Right lobe of liver (tissue), 4 donors: ENCODE results near the gene HPSE.

Experiments used
- POLR2A ChIP-seq: fragments of 450-650 bp; IDR thresholded peaks from one replicate; pipeline ENCODE4 v1.6.1; 2017; ENCODE audit warnings: antibody characterized with exemption, mild to moderate bottlenecking
- TF ChIP-seq, protein P1 (sequence below), 4 donors: fragments of 200-600 bp in 3 of 4; fragments of 450-650 bp in 1 of 4; IDR thresholded peaks; one replicate each; pipeline versions ENCODE4 v1.5.1 to v1.8.0; 2016 to 2022; ENCODE audit warnings: antibody characterized with exemption in 4 of 4, mild to moderate bottlenecking in 2 of 4
- donor health status: DM: no; HTN: no; CAD: no.
- donor health status: DM: no; HTN: no; CAD: no.
- donor health status: DM: no; HTN: yes; CAD: no.

DNA sequence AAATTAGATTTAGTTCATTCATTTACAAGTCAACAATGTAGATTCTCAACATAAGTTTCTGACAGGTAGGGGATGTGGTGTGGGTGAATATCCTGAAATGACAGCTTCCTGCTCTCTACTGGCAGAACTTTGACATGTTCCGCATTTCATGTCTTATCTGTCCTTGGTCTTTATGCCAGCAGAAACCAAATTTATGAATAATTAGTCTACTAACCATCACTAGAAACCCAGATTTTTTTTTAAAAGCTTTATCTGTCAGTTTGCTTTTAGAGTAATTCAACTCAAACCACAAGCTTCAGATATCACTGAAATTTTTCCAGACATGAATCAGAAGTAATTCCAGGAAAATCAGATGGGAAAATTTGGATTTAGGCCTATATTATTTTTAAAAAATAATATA is 68.0 kb downstream of the HPSE start:
- TF ChIP-seq, protein P1, sequence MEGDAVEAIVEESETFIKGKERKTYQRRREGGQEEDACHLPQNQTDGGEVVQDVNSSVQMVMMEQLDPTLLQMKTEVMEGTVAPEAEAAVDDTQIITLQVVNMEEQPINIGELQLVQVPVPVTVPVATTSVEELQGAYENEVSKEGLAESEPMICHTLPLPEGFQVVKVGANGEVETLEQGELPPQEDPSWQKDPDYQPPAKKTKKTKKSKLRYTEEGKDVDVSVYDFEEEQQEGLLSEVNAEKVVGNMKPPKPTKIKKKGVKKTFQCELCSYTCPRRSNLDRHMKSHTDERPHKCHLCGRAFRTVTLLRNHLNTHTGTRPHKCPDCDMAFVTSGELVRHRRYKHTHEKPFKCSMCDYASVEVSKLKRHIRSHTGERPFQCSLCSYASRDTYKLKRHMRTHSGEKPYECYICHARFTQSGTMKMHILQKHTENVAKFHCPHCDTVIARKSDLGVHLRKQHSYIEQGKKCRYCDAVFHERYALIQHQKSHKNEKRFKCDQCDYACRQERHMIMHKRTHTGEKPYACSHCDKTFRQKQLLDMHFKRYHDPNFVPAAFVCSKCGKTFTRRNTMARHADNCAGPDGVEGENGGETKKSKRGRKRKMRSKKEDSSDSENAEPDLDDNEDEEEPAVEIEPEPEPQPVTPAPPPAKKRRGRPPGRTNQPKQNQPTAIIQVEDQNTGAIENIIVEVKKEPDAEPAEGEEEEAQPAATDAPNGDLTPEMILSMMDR (IDR thresholded peaks at IDR 0.05) = no peak
- TF ChIP-seq POLR2A = no peak
